Fibroblast of villous mesenchyme (primary cell): ENCODE measurements around the gene STAT5B. TPM values are rescaled to one million over a fixed set of nuclear protein-coding genes. Genes with fewer than 3 reads are reported as not detected.
A peak's percentile ranks its signal among the peaks of the same experiment; 100 is the strongest.

Experiments
- DNase-seq: peaks from one replicate; pipeline ENCODE4 v3.0.0-alpha.2; 2010; ENCODE audit warnings: low read depth
- H3K4me3 ChIP-seq: 2 replicates; pipeline ENCODE4 v1.5.1; 2011; ENCODE audit warnings: low read depth, mild to moderate bottlenecking, low read length
- CTCF ChIP-seq: IDR thresholded peaks from 2 replicates; pipeline ENCODE4 v1.5.1; 2012; ENCODE audit warnings: low read depth, mild to moderate bottlenecking, low read length; ENCODE audit not compliant: insufficient read depth
- total RNA-seq: library from RNA; depleted of rRNA; stranded (reverse); fragments of >200 nt; gene quantifications from 2 replicates; pipeline ENCODE4 v1.2.3, GENCODE V29; 2012

The STAT5B gene
- total RNA-seq, 1 donor: 38.4 TPM

GRCh38 chr17:42287977-42288802 is 12.0 kb upstream of the STAT5B start, which contains the start of gene STAT5A:
TSS of gene STAT5A (plus strand) at chr17:42288498. CDS start at chr17:42289412, 914 bp downstream.
- peak; percentile 84 for DNase-seq
- TF ChIP-seq CTCF: no peak

GRCh38 chr17:42287305-42287976 is 11.2 kb upstream of the STAT5B start:
- no peak for TF ChIP-seq CTCF
- H3K4me3 ChIP-seq: peak overlapping the region; percentile 55
- DNase-seq: no peak

More at GRCh38 chr17:42287977-42288802, 12.0 kb upstream of the STAT5B start, which contains the start of gene STAT5A:
- H3K4me3 ChIP-seq: peak within 1 kb of the TSS; percentile 55

GRCh38 chr17:42286411-42287221 is 10.4 kb upstream of the STAT5B start:
- DNase-seq: no peak
- TF ChIP-seq CTCF: no peak
- no peak overlapping the region for H3K4me3 ChIP-seq

- no peak for TF ChIP-seq CTCF
- H3K4me3 ChIP-seq: no peak overlapping the region
- no peak for DNase-seq
Measured at GRCh38 chr17:42285346-42286050, 9.3 kb upstream of the STAT5B start.

- no peak for TF ChIP-seq CTCF
- H3K4me3 ChIP-seq: no peak overlapping the region
- no peak for DNase-seq
Measured at GRCh38 chr17:42284566-42284965, 8.4 kb upstream of the STAT5B start.

- H3K4me3 ChIP-seq: no peak overlapping the region
- no peak for DNase-seq
- TF ChIP-seq CTCF: no peak
Measured at GRCh38 chr17:42284024-42284369, 7.8 kb upstream of the STAT5B start.
